GM12892 (cell line): Measurements from ENCODE around the gene CHST8.
"Not testable (repeated sequence)": the region's sequence is repeated elsewhere in the genome, so short reads cannot be mapped to it uniquely, and the experiment has no call there.

Source experiments
- POLR2A ChIP-seq: IDR thresholded peaks from 2 replicates; pipeline ENCODE4 v1.6.1; 2011; ENCODE audit warnings: low read depth, low read length, control low read depth
- POLR2AphosphoS5 ChIP-seq: IDR thresholded peaks from 2 replicates; pipeline ENCODE4 v1.6.1; 2011; ENCODE audit warnings: low read depth, low read length, control low read depth
- TAF1 ChIP-seq: IDR thresholded peaks from 2 replicates; pipeline ENCODE4 v1.6.1; 2011; ENCODE audit warnings: low read depth, mild to moderate bottlenecking, control low read depth, low read length, borderline replicate concordance

GRCh38 chr19:33605803-33606295 is 15.9 kb upstream of the CHST8 start:
- not testable (repeated sequence) for TF ChIP-seq POLR2A, POLR2AphosphoS5, TAF1
